Measurements from ENCODE around the gene TBC1D16. TPM values are rescaled to one million over a fixed set of nuclear protein-coding genes. Genes with fewer than 3 reads are reported as not detected.
"Not testable (repeated sequence)": the region's sequence is repeated elsewhere in the genome, so short reads cannot be mapped to it uniquely, and the experiment has no call there.

The TBC1D16 gene
- total RNA-seq, 1 donor from 2014 or later = 14.0 TPM

GRCh38 chr17:79968116-79968515, 67.6 kb downstream of the TBC1D16 start:
- DNase-seq (no peak), ATAC-seq (ENCODE audit: poor library complexity) (no peak)
- intact Hi-C loops (cut with DNase I) = no loop called here

DNA sequence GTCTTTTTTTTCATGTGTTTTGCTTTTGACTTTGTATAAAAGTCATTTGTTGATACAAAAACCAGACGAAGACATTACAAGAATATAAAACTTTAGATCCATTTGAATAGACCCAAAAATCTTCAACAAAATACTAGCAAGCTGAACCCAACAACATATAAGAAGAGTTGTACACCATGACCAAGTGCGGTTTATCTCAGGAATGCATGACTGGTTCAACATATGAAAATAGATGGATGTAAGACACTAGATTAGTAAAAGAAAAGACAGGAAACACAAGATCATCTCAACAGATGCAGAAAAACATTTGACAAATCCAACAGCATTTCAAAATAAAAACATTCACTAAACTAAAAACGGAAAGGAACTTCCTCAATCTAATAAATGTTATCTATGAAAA, 69.0 kb downstream of the TBC1D16 start:
- intact Hi-C loops (cut with DNase I) = no loop called here
- DNase-seq (no peak), ATAC-seq (ENCODE audit: poor library complexity) (no peak)

- DNase-seq (no peak), ATAC-seq (ENCODE audit: poor library complexity) (no peak)
- intact Hi-C loops (cut with DNase I) = no loop called here
Observed at GRCh38 chr17:79965806-79966205, 69.9 kb downstream of the TBC1D16 start.

- intact Hi-C loops (cut with DNase I) = not testable (repeated sequence)
Observed at GRCh38 chr17:79962467-79962866, 73.2 kb downstream of the TBC1D16 start.

GRCh38 chr17:79961567-79961966, 74.1 kb downstream of the TBC1D16 start:
- DNase-seq; intact Hi-C loops (cut with DNase I); ATAC-seq (ENCODE audit: poor library complexity): not testable (repeated sequence)

More at GRCh38 chr17:79962467-79962866, 73.2 kb downstream of the TBC1D16 start:
- not testable (repeated sequence) for ATAC-seq (ENCODE audit: poor library complexity); DNase-seq

- ATAC-seq (ENCODE audit: poor library complexity) = no peak
- DNase-seq = no peak
- intact Hi-C loops (cut with DNase I) = no loop called here
Observed at GRCh38 chr17:79960788-79961522, 74.7 kb downstream of the TBC1D16 start.

GRCh38 chr17:79959042-79959441, 76.6 kb downstream of the TBC1D16 start:
- DNase-seq (no peak), ATAC-seq (ENCODE audit: poor library complexity) (no peak)
- intact Hi-C loops (cut with DNase I) = no loop called here

GRCh38 chr17:79956853-79957252, 78.8 kb downstream of the TBC1D16 start:
- ATAC-seq (ENCODE audit: poor library complexity) = no peak
- DNase-seq = no peak
- intact Hi-C loops (cut with DNase I) = no loop called here

DNA sequence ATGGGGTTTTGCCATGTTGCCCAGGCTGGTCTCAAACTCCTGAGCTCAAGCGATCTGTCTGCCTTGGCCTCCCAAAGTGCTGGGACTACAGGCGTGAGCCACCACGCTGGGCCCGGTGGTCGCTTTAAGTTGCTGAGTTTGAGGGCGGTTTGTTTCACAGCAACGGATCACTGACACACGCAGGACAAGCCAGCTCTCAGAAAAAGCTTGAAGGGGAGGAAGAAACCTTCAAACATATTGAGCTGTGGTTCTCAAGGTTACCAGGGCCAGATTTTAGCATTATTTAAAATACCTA, 79.3 kb downstream of the TBC1D16 start:
- DNase-seq; intact Hi-C loops (cut with DNase I); ATAC-seq (ENCODE audit: poor library complexity): not testable (repeated sequence)

DNA sequence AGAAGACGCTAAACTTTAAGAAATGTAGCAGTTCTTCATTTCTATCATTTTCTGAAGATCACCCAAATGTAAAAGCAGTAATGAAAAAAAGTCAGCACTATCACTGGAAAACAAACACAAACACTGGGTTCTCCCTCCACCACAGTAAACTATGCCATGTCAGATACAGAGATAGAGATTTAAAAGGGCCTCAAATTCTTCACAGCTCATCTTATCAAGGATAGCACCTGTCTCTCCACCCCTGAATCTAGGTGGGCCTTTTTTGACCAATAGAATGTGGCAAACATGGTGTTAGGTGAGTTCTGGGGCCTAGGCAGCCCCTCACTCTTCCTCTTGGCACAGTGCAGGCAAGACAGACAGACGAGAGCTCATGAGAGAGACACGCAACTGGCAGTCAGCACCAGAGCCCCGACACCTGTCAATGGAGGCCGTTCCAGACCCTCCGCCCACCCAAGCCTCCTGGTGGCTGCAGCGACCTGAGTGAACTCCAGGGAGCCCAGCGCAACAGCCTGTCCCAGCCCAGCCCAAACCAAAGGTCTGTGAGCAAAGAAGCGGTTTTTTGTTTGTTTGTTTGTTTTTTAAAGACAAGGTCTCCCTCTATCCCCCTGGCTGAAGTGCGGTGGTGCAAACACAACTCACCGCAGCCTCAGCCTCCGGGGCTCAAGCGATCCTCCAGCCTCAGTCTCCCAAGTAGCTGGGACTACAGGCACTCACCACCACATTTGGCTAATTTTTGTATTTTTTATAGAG, 79.8 kb downstream of the TBC1D16 start:
- no peak for ATAC-seq (ENCODE audit: poor library complexity)
- intact Hi-C loops (cut with DNase I) = no loop called here
- DNase-seq = no peak

DNA sequence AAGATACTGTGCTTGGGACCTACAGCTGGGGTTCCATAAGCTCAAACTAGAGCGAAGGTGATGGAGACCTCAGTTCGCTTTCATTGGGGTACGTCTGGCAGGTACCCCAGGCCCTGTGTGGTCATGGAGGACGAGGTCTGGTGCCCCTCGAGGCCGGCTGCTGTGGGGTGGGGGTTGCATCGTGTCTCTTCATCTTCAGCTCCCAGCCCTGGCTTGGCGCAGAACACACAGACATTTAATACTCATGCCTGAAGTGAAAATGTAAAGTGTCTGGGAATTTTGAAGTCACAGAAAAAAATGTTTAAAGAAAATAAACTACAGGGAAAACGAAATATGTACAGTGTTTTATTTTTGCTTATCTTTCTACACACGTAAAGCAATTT, 80.5 kb downstream of the TBC1D16 start:
- ATAC-seq (ENCODE audit: poor library complexity) (no peak), DNase-seq (no peak)

DNA sequence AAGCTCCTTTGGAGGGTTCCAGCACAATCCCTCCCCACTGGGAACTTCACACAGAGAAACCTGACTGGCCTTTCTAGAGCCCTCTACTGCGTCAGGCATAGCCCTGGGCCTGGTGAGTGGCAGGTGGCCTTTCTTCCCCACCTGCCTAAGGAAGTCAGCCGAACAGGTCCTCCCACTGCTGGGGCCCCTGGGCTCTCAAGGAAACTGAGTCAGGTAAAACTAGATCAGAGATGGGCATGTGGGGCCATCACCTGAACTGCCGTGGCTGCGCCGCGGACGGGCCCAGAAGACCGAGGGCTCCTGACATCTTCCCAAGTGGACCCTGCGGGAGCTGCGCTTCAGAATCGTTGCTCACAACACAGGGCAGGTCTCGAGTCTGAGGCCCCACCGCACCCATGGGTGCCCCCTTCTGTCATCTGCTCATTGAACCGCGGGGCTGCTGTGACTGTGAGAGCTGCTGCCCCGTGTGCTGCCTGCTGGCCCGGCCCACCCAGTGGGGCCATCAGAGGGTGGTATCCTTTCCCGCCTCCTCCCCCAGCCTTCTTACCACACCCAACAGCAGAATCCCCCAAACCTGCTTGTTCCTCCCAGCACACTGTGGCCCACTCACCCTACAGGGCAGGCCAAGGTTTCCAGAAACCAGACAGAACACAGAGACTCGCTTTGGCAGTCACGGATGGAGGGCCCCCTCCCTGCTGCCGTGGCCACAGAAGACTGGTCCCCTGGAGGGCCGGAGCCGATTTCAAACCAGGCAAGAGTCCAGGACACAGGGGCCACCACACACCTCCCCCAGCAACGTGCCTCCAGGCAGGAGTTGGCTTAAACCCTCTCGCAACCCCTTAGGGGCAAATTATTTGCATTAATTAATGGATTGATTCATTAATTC, 81.1 kb downstream of the TBC1D16 start:
- ATAC-seq (ENCODE audit: poor library complexity) = no peak
- DNase-seq = no peak
- intact Hi-C loops (cut with DNase I) = no loop called here

More for the DNA sequence above, 80.5 kb downstream of the TBC1D16 start:
- intact Hi-C loops (cut with DNase I) = no loop called here

GRCh38 chr17:79953335-79953734, 82.3 kb downstream of the TBC1D16 start:
- DNase-seq (no peak), ATAC-seq (ENCODE audit: poor library complexity) (no peak)
- intact Hi-C loops (cut with DNase I) = no loop called here

DNA sequence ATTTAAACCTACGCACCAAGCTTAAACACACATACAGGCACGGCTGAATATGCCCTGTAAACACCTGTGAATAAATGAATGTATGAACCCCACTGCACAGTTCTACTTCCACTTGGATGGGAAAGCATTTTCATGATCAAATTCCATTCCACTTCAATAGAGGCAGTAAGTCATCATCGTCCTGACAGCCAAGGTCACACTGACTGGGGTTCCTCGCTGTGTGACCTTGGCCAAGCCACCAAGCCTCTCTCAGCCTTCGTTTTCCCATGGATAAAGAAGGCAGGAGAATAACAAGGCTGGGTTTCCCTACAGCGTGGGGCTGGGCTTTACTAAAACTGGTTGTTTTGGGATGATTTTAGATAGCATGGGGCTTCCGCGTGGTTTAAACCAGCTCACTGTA, 82.8 kb downstream of the TBC1D16 start:
- DNase-seq (no peak), ATAC-seq (ENCODE audit: poor library complexity) (no peak)
- intact Hi-C loops (cut with DNase I) = no loop called here

DNA sequence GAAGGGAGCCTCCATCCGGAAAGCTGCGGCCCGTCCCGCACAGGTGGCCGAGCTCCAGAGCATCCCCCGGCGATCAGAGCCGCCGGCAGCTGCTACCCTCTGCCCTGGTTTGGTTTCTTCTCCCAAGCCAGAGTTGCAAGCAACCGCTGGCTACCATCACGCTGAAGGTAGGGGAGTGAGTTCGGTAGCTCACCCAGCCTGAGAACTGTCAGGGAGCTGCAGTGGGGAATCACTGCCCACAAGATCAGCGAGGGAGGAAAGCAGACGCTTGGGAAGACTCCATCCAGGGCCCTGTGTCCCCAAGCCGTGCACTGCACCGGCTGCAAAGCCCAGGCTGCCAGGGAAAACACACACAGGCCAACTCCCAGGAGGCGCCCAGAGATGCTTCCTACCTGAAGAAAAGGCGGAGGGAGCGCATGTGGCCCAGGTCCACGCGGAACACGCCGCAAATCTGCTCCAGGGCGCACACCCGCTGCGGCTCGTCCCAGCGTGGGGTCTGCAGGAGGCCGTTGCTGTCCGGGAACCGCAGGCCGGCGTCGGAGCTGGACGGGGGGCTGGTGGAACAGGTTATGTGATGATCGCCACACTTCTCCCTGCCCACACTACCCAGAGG, 83.3 kb downstream of the TBC1D16 start:
- intact Hi-C loops (cut with DNase I) = no loop called here
- ATAC-seq (ENCODE audit: poor library complexity) = no peak
- no peak for DNase-seq

DNA sequence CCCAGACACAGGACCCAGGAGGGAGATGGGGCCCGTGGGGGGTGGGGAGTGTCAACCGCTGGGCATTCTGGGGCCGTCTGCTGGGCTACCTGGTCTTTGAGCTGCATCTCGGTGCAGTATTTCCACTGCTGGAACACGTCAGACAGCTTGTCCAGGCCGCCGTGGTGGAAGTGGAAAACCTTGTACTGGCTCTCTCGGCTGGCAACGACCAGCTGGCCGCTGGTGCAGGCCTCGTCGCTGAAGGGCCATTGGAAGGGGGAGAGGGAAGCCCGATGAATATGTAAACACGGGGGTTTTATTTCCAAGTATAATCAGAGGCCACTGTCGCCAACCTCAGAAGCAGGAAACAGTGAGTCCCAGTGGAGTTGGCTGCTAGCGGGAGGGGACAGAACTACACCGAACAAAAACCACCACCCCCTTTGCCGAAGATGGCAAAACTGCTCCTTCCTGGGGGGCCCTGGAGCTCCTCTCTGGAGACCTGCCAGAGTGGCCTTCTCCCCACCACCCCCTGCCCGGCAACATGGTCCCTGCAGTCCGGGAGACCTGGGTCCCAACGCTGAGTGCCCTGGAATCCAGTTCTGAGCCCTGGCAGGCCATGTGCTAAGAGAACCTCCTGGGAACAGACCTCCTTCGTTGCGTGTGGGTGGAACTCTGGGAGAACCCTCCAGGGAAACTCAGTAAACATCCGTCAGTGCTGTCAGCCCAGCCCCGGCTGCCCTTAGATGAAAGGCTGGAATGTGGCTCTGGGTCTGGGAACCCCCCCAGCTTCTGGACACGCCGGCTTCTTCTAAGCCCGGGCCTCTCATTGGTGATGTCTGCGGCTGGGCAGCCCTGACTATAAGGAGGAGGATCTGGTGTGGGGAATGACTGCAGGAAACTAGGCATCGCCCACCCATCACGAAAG, 84.1 kb downstream of the TBC1D16 start:
- ATAC-seq (ENCODE audit: poor library complexity) (peak; percentile 71), DNase-seq (peak; percentile 67)
- intact Hi-C loops (cut with DNase I) = no loop called here

DNA sequence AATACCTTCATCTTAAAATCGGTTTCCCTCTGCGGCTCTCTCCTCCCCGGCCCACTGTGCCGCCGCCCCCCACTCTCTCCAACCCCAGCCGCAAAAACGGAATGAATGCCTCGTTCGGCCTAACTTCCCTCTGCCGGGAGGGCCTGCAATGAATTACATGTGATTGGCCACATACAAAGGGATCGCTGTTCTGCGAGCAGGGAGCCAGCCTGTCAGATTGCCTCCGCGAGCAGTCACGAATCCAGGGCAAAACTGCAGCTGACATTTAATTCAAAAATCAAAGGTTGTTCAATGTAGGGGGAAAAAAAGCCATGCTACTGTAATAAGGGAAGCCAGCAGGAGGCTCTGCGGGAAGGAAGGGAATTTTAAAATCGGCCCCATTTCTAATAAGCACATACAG, 84.9 kb downstream of the TBC1D16 start:
- DNase-seq (no peak), ATAC-seq (ENCODE audit: poor library complexity) (no peak)
- intact Hi-C loops (cut with DNase I) = no loop called here

DNA sequence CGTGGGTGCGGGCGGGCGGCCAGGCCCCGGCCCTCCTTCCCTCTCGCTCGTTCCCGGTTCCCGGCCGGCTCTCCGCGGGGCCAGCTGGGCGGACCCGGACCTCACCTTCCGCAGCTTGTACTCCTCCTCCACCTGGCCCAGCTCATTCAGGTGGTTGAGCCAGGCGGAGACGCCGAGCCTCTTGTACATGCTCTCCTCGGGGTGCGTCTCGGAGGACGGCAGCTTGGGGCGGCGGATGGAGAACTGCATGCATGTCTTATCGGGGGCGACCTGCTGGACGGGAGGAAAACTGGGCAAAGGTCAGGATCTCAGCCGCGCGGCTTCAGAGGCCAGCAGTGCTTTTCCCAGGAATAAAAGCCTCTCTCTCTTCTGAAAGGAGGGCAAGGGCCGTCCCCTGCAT, 85.4 kb downstream of the TBC1D16 start:
- DNase-seq = no peak
- intact Hi-C loops (cut with DNase I) = no loop called here
- no peak for ATAC-seq (ENCODE audit: poor library complexity)
